Neural crest cell (in vitro differentiated cells): ENCODE results near the gene SUPT4H1. TPM values are rescaled to one million over a fixed set of nuclear protein-coding genes. Genes with fewer than 3 reads are reported as not detected.

Experiments used
- DNase-seq: peaks from one replicate; pipeline ENCODE4 v3.0.0; 2021; ENCODE audit warnings: low read depth, mixed read lengths, low spot score
- H3K27ac Mint-ChIP-seq: one replicate; pipeline ENCODE4 v1.8.0; 2021; ENCODE audit warnings: mild to moderate bottlenecking, mixed read lengths; ENCODE audit not compliant: unreplicated experiment
- H3K27me3 Mint-ChIP-seq: 2 replicates; pipeline ENCODE4 v1.8.0; 2021; ENCODE audit warnings: low read depth, mild to moderate bottlenecking, mixed read lengths
- H3K36me3 Mint-ChIP-seq: 2 replicates; pipeline ENCODE4 v1.8.0; 2021; ENCODE audit warnings: low read depth, mild to moderate bottlenecking, mixed read lengths
- H3K4me1 Mint-ChIP-seq: 2 replicates; pipeline ENCODE4 v1.8.0; 2021; ENCODE audit warnings: mixed read lengths
- H3K4me3 Mint-ChIP-seq: one replicate; pipeline ENCODE4 v1.8.0; 2021; ENCODE audit warnings: mild to moderate bottlenecking, mixed read lengths
- H3K9me3 Mint-ChIP-seq: 2 replicates; pipeline ENCODE4 v1.8.0; 2021; ENCODE audit warnings: mixed read lengths
- CTCF ChIP-seq: fragments of 200-600 bp; sonication (generic); conservative IDR thresholded peaks from 2 replicates; pipeline ENCODE4 v1.5.0; 2021; ENCODE audit warnings: antibody characterized with exemption, mild to moderate bottlenecking
- total RNA-seq: library from RNA; stranded (reverse); gene quantifications from 2 replicates; pipeline ENCODE4 v1.2.1, GENCODE V29; 2021

SUPT4H1 gene
- total RNA-seq, 1 donor from 2014 or later, result 83.8 TPM

- Mint-ChIP-seq H3K27me3 (no peaks in the 10 kb centered on the region), H3K27ac (no peak overlapping the region), H3K4me1 (peaks cover 13% of the 10 kb centered on the region), H3K4me3 (no peak overlapping the region), H3K9me3 (no peaks in the 10 kb centered on the region), H3K36me3 (no peaks in the 10 kb centered on the region)
- no peak for DNase-seq
- no peak for TF ChIP-seq CTCF
These were observed 44.2 kb upstream of the SUPT4H1 start for GRCh38 chr17:58396173-58396572.

GRCh38 chr17:58394534-58395223 lies 42.7 kb upstream of the SUPT4H1 start:
- Mint-ChIP-seq H3K27ac (no peak overlapping the region), H3K36me3 (no peaks in the 10 kb centered on the region), H3K9me3 (no peaks in the 10 kb centered on the region), H3K4me1 (peaks cover 13% of the 10 kb centered on the region), H3K4me3 (no peak overlapping the region), H3K27me3 (no peaks in the 10 kb centered on the region)
- DNase-seq, result no peak
- no peak for TF ChIP-seq CTCF

GRCh38 chr17:58391302-58391984 lies 39.4 kb upstream of the SUPT4H1 start:
- DNase-seq, result no peak
- Mint-ChIP-seq H3K27ac (no peak overlapping the region), H3K36me3 (no peaks in the 10 kb centered on the region), H3K27me3 (no peaks in the 10 kb centered on the region), H3K4me3 (no peak overlapping the region), H3K4me1 (peaks cover 20% of the 10 kb centered on the region), H3K9me3 (no peaks in the 10 kb centered on the region)
- no peak for TF ChIP-seq CTCF

GRCh38 chr17:58390884-58391283 lies 38.9 kb upstream of the SUPT4H1 start:
- Mint-ChIP-seq H3K4me1 (peaks cover 14% of the 10 kb centered on the region), H3K27ac (no peak overlapping the region), H3K27me3 (no peaks in the 10 kb centered on the region), H3K36me3 (no peaks in the 10 kb centered on the region), H3K9me3 (no peaks in the 10 kb centered on the region), H3K4me3 (no peak overlapping the region)
- no peak for DNase-seq
- no peak for TF ChIP-seq CTCF

- no peak for TF ChIP-seq CTCF
- Mint-ChIP-seq H3K4me1 (peaks cover 25% of the 10 kb centered on the region), H3K27me3 (no peaks in the 10 kb centered on the region), H3K9me3 (no peaks in the 10 kb centered on the region), H3K36me3 (no peaks in the 10 kb centered on the region), H3K27ac (no peak overlapping the region), H3K4me3 (no peak overlapping the region)
- DNase-seq, result no peak
These were observed 36.5 kb upstream of the SUPT4H1 start for GRCh38 chr17:58388302-58389190.
